Head of caudate nucleus (tissue), 42 donors: ENCODE data around the gene AURKA.
"Not testable (repeated sequence)": the region's sequence is repeated elsewhere in the genome, so short reads cannot be mapped to it uniquely, and the experiment has no call there.

Experiments
- DNase-seq, 42 donors: peaks; one replicate each; pipeline versions ENCODE4 v3.0.0 to v3.0.0-alpha.2; 2020 to 2021; ENCODE audit warnings: mixed read lengths in 7 of 42
- intact Hi-C: fragments of 100-400 bp; cut with DNase I; formaldehyde crosslinking; loops from one replicate; pipeline ENCODE4 v1.15.0; 2022

The AURKA gene

DNA sequence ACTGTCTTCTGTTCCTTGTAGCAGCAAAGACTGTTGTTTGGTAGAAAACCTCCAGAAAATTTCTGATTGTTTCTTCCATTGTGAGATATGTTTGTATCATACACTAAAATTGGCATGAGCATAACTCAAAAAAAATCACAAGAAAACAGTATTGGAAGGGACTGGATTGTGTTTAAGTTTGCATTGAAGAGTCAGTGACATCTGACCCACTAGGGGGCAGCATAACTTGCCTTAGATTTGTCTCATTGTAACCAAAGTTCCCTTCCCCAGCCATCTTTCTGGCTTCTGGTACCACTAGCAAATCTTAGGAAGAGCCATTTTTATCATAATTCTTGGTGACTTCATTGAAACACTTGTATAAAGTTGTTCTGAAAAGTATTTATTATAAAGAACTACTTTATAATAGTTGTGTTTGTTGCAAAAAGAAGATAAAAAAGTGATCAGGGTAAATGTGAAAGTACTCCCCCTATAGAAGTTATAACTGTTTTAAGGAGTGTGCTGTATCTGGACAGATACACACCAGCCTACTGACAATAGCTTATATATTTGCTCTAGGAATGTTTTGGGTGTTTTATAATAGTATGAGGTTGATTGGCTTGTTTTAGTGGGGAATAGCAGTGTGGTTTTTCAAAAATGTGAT, 8.1 kb upstream of the AURKA start:
- DNase-seq: peak in 36 of 42 donors; percentile 23 to 87 (median 62)
- intact Hi-C loops: no loop called here

DNA sequence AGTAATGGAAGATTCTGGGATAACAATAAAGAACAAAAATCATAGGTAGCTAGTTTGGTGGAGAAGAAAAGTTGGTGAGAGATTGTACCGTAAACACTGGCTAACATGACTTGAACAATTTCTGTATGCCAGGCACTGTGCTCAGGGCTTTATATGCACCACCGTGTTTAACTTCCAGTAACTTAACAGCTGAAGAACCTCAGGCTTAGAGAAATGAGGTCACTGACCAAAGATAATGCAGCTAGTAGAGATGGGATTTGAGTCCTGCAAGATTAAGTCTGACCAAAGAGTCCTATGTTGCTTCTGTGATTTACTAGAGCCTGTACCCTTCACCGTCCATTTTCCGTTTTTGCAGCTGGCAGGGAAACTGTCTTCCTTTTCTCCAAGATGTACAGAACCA, 3.2 kb upstream of the AURKA start:
- no peak for DNase-seq
- intact Hi-C loops: no loop called here

DNA sequence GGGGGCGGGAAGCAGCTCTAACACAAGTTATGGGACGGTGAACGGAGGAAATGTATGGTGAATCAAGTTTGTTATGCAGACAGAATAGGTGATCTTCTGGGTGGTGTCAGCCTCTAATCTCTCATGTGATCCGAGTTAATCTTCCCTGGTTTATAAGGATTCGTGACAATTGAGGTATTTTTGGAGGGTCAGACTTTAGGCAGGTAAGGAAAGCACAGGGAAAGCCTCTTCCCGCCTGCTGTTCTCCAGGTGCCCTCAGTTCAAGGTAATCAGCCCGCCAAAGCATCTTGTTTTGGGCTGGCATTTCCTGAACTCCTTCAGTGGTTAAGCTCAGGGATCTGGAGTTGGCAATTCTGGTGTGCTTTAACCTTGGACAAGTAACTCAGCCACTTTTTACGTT, 1.6 kb upstream of the AURKA start:
- no peak for DNase-seq
- intact Hi-C loops: loop anchor here (2.0 to 5.0 kb wide), 2 partner anchors 35 to 74 kb away; partner anchors contain the start of genes FAM210B and RTF2

DNA sequence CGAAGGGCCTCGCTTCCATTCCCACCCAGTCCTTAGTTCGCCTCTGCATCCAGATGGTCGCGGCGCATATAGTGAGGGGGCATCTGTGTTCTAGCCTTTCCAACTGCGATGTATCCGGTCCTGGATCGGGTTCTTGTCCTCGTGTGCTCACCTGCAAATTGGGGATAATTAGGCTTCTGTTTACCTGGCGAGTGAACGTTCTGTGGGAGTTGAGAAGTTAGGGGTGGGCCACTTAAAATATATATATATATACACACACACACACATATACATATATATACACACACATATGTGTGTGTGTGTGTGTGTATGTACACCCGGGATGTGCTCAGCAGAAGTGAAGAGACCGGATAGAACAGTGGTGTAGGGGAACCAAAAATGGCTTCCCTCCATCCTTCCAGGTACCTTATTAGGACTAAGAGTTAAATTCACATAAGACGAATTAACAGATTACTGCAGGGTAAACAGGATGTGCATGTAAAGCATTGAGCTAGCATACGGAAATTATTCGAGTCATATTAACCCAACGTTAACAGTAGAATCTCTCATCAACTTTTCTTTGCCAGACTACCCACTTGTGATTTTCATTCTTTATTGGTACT, 967 bp upstream of the AURKA start:
- intact Hi-C loops: loop anchor here (2.0 to 5.0 kb wide), 2 partner anchors 34 to 74 kb away; partner anchors contain the start of genes FAM210B and RTF2
- DNase-seq: no peak

DNA sequence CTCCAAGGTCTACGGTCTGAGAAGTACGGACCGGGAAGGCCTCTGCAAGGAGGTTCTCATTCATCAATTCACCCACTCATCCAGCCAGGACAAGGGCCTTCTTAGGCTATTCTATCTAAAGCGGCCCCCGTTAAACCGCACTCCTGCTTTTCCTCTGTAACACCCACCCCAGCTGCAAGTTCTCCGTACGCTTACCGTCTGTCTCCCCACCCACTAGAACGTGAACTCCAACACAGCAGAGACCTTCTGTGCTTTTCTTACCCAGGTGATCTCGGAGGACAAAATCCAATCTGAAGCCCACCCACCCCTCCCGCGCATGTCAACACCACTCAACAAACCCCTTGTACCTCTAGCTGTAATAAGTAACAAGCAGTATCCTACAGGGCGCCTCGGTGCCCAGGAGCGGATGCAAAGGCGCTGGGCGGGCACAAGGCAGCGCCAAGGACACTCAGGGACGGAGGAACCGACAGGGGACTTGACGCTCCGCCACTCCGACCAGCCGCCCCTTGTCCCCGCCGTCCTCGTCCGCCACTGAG, 351 bp downstream of the AURKA start:
- intact Hi-C loops: loop anchor here (2.0 to 5.0 kb wide), 2 partner anchors 33 to 76 kb away; partner anchors contain the start of genes FAM210B and RTF2
- peak in 1 of 42 donors; percentile 18 for DNase-seq

DNA sequence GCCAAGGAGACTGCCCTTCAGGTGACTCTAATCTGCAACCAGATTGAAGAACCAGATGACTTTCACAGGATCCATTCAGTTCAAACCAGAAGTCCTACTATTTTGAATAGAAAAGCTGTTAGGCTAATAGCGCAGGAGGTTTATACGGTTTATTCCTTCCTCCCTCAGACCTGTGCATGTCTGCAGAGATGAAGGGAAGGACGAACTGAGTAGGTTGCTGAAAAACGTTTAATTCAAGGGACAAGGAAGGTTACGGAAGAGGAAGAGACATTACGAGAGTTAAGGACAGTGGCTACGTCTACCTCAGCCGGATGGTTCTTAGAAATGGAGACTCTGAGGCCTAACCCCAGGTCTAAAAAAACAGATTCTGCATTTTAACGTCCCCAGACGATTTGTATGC, 978 bp downstream of the AURKA start:
- intact Hi-C loops: loop anchor here (5.0 kb wide), 1 partner anchor 76 kb away; the partner anchor contains the start of gene RTF2
- no peak for DNase-seq

DNA sequence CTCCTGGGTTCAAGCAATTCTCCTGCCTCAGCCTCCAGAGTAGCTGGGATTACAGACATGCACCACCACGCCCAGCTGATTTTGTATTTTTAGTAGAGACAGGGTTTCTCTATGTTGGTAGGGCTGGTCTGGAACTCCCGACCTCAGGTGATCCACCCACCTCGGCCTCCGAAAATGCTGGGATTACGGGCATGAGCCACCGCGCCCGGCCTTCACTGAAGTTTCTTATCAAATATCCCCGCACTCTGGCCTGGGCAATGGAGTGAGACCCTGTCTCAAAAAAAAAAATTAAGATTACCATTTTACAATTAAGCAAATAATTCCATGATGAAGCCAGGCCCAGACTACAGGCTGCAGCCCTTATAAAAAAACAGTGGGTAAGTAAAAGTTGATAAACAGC, 1.6 kb downstream of the AURKA start:
- intact Hi-C loops: loop anchor here (5.0 kb wide), 1 partner anchor 77 kb away; the partner anchor contains the start of gene RTF2
- DNase-seq: not testable (repeated sequence)

DNA sequence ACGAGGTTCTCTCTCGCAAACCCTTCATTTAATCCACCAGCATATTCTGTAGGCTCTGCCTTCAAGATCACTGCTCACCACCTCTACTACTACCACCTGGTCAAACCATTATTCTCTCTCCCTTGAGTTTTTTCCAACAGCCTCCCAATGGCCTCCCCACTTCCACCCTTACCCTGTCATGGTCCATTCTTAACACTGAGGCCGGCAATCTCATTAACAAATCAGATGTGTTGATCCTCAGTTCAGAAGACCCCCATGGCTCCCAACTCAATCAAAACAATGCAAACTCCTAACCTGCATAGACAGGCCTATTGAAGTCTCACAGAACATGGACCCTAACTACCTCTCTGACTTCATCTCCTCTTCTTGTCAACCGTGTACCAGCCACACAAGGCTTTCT, 2.2 kb downstream of the AURKA start:
- intact Hi-C loops: loop anchor here (5.0 kb wide), 1 partner anchor 77 kb away; the partner anchor contains the start of gene RTF2
- DNase-seq: no peak

DNA sequence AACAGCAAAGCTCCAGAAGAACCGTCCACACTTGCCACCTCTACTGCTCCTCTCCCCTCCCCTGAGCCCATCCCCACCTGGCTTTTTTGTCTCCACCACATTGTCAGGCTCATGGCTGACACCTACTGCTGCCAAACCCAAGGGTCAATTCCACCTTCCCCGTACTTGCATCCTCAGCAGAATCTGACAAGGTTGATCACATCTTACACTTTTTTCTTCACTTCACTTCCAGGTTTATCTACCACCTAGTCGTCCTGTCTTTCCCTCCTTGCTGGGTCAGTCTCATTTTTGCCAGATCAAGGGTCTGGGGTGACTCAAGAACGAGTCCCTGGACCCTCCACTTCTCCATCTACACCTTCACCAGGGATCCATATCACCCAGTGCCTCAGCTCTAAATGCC, 3.1 kb downstream of the AURKA start:
- intact Hi-C loops: no loop called here
- DNase-seq: no peak

DNA sequence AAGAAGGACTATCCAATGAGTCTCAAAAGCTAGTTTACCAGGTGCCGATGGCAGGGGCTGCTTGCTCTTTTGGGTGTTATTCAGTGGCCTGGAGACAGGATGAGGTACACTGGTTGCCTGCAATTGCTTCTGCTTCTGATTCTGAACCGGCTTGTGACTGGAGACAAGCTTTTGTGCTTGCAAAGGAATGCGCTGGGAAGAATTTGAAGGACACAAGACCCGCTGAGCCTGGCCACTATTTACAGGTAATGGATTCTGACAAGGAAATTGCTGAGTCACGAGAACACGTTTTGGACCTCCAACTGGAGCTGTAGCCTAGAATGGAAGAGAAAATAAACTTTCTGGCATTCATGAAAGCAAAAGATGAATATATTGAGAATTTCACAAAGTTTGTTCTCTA, 5.8 kb downstream of the AURKA start:
- no peak for DNase-seq
- intact Hi-C loops: no loop called here

DNA sequence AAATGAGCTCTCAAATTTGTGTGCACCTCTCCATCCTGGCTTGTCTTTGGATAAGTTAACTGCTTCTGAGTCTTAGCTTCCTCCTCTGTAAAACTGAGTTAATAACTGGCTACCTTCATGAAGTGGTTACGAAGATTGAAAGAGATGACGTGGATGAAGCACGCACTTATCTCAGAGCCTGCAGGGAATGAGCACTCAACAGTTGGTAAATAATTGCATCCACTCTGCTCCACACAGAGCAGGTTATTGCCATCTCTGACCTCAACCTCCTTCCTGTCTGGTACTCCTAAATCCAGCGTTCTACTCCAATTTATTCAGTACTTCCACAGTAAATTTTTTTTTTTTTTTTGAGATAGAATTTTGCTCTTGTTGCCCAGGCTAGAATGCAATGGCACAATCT, 6.9 kb downstream of the AURKA start:
- no peak for DNase-seq
- intact Hi-C loops: no loop called here

DNA sequence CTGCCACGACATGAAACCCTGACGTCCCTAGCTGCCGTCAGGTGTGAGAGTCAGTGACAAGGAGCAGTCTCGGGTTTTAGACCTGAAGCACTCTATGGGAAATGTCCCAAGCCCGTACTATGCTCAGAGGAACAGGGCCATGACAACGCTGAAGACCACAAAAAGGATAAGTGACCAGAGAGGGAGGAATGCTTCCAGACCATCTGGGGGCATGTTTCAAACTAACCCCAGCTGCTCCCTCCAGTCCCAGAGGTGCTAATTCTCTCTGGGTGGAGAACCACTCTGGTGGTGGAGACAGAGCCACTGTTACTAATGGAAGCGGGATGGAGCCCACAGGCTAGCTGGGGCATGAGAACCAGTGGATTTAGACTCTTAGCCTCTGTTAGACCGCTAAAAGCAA, 8.7 kb downstream of the AURKA start:
- peak in 1 of 42 donors; percentile 8 for DNase-seq
- intact Hi-C loops: no loop called here

DNA sequence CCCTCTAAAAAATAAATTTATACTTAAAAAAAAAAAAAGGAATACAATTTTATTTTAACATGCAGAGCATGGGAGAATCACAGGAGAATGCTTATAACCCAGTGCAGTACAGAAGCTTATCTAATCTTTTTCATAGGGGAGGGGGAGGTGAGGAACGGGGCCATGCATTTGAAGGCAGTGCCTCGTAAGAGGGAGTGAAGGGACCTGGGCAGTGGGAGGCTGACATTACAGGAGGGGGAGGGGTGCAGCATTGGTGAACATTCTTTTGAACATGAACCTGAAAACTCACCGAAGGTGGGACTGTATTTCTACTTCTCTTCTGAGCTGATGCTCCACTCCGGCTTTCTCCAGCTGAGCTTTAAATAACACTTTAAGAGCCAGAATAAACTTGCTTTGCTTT, 9.3 kb downstream of the AURKA start:
- DNase-seq: no peak
- intact Hi-C loops: no loop called here

DNA sequence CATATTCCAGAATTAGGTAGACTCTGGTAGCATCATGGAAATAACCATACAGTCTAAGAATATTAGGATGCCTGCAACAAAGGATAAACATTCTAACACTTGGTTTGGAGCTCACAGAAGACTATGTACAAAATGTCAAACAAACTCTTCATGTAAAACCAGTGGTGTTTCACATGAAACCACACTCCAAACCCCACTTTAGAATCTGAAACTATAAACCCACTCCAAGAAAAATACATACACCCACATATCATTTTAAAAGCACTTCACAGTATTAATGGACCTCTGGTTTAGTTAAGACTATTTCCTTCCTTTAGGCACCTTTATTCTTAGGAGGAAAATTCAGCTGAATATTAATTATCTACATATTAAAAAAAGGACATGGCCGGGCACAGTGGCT, 10.5 kb downstream of the AURKA start:
- intact Hi-C loops: no loop called here
- DNase-seq: no peak

DNA sequence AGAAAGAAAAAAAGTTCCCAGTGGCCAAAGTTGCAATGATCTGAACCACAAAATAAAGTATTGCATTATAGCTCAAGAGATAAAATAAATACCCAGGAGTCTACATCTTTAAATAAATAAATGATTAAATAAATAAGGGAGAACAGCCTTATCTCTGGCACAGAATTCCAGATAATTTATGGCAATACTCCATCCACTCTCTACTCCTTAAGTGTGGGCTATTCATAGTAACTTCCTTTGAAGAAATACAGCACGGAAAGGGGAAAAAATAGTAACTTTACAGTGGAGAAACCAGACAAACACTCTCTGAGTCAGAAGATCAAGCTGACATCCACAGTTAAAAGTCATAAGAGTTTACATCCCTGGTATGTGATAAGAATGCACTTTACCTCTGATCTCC, 11.6 kb downstream of the AURKA start:
- intact Hi-C loops: no loop called here
- no peak for DNase-seq

DNA sequence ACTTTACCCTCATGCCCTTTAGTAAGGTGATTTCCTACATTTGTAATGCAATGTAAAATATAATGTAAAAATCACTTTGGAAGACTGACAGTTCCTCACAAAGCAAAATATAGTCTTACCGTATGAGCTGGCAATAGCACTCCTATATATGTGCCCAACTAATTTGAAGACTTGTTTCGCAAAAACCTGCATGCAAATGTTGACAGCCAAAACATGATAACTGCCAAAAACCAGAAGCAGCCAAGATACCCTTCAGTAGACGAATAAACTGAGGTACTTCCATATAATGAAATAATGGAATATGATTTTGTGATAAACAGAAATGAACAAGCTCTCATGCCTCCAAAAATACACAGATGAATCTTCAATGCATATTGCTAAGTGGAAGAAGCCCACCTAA, 13.6 kb downstream of the AURKA start:
- intact Hi-C loops: no loop called here
- DNase-seq: no peak

DNA sequence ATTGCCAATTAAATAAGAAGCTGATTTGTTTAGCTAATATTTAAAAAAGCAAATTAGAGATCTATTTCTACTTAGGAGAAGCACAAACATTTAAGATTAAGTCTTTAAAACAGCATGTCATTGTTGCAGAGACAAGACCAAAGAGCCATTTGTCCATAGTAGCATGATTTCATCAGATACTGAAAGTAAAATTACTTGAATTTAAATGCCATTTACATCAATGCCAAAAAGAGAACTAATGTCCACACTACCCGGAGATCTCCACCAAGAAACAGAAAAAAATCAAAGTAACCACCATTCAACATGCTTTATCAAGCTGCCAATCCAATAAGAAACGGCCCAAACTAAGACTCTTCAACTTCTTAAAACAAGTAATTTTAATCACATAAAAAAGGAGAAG, 15.7 kb downstream of the AURKA start:
- intact Hi-C loops: no loop called here
- DNase-seq: no peak

DNA sequence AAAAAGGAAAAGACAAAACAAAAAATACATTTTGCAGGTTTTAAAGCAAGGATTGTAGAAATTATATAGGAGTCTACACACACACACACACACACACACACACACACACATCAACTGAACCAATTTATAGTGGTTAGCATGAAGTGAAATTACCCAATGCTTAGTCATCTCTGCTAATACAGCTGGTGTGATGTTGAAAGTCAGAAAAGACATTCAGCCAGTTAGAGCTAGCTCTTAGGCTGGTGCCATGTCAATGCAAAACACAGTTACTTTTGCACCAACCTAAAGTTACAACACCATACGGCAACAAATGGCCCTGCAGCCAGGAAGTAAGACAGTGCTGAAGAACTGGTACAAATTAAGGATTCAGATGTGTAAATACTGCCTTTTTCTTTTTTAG, 18.1 kb downstream of the AURKA start:
- DNase-seq: peak in 1 of 42 donors; percentile 5
- intact Hi-C loops: no loop called here

DNA sequence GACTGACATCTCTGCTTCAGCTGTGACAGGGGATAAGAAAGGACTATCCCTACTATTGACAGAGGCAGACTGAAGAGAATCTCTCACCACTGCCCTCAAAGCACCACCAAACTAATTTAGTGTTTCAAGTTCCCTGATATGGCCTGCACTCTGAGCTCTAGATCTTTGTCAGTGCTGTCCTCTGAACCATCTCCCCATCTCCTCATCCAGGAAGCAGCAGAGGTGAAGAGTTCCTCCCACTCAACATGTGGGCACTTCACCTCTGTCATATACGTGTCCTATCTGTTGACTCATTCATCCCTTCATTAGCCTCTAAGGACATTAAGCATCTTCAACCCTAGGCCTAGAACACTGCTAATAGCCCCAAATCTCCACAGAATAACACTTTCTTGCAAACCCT, 19.2 kb downstream of the AURKA start:
- intact Hi-C loops: no loop called here
- peak in 1 of 42 donors; percentile 22 for DNase-seq

DNA sequence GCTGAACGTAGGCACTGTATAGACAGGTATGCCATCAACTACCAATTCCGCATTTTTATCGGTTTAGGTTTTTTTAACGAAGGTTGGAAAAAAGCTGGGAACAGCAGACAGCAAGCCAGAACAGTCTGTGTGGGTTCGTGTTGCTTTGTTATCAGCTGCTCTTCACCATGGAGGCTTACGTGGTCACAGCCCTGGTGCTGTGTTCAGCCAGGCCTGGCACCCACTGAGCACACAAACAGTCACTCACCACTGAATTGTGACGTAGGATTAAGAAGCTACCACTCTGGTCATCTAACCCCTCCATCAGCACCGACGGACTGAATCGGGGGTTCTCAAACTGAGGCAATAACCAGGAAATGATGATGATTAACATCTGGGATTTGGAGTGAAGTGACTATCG, 20.0 kb downstream of the AURKA start:
- intact Hi-C loops: no loop called here
- peak in 1 of 42 donors; percentile 19 for DNase-seq

DNA sequence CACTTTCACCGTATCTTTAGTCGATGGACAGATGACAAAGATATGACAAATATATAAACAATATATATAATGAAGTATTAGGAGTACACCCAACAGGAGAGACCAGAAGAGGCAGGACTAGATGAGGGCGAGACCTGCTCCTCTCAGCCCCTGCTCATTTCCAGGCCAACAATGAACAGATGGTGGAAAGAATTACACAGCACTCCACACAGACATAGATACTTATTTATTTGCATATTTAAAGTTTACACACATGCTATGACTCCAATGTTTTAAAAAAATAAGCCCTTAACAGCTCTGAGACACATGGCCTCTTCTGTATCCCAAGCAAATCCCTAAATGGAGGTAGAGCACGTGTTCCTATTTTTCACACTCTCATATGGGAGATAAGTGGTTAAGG, 22.8 kb downstream of the AURKA start:
- DNase-seq: no peak
- intact Hi-C loops: no loop called here
